Loucy (cell line): ENCODE data around the gene NDUFS6.

Experiments used
- EZH2phosphoT487 ChIP-seq: fragments of 200-600 bp; IDR thresholded peaks from 2 replicates; pipeline ENCODE4 v1.6.1; 2018; ENCODE audit warnings: antibody characterized with exemption, mild to moderate bottlenecking, moderate library complexity, borderline replicate concordance
- TF ChIP-seq, protein P1 (sequence below): fragments of 200-600 bp; sonication (generic); conservative IDR thresholded peaks from 2 replicates; pipeline ENCODE4 v1.5.1; 2014; ENCODE audit warnings: mild to moderate bottlenecking, antibody characterized with exemption, low read length

DNA sequence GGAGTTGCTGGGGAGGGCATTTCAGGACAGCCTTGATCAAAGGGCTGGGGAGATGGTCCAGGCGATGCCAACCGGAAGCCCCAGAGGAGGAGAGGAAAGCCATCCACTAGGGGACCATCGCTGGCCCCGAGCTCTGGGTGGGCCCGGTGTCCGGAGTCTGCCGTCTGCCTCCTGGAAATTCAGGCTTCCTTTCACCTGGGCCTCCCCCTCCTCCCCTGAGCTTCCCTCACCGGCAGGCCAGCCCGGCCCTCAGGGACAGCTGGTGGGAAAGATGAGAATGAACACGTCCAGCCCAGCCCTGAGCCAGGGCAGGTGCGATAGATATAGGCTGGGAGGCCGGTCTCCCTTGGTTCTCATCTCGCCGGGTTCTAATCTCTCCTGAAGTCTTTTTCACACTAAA, 64.3 kb downstream of the NDUFS6 start:
- TF ChIP-seq, protein P1, sequence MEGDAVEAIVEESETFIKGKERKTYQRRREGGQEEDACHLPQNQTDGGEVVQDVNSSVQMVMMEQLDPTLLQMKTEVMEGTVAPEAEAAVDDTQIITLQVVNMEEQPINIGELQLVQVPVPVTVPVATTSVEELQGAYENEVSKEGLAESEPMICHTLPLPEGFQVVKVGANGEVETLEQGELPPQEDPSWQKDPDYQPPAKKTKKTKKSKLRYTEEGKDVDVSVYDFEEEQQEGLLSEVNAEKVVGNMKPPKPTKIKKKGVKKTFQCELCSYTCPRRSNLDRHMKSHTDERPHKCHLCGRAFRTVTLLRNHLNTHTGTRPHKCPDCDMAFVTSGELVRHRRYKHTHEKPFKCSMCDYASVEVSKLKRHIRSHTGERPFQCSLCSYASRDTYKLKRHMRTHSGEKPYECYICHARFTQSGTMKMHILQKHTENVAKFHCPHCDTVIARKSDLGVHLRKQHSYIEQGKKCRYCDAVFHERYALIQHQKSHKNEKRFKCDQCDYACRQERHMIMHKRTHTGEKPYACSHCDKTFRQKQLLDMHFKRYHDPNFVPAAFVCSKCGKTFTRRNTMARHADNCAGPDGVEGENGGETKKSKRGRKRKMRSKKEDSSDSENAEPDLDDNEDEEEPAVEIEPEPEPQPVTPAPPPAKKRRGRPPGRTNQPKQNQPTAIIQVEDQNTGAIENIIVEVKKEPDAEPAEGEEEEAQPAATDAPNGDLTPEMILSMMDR, result no peak
- no peak for TF ChIP-seq EZH2phosphoT487
